SK-N-SH (cell line): Measurements from ENCODE around the gene MAP3K5. TPM values are rescaled to one million over a fixed set of nuclear protein-coding genes. Genes with fewer than 3 reads are reported as not detected.

Source experiments
- CTCF ChIA-PET: fragments of 300-600, 350-600 bp; formaldehyde crosslinking; extraction: SDS; loops from one replicate; lab custom pipeline; 2021; lab: Yijun Ruan, JAX
- POLR2A ChIA-PET: fragments of 350-600 bp; sonication (Branson Sonifier 250); formaldehyde crosslinking; extraction: SDS; loops from one replicate; lab custom pipeline; 2020; ENCODE audit warnings: antibody characterized with exemption, inconsistent platforms; lab: Yijun Ruan, JAX
- DNase-seq: peaks from one replicate; pipeline ENCODE4 v3.0.0; 2012
- H2AFZ ChIP-seq: fragments of 200-600 bp; sonication (generic); 2 replicates; pipeline ENCODE4 v1.8.1; 2016; ENCODE audit warnings: antibody characterized with exemption, mild to moderate bottlenecking, low read depth
- H3F3A ChIP-seq: fragments of 200-600 bp; sonication (generic); replicated peaks from 2 replicates; pipeline ENCODE3; 2016; ENCODE audit warnings: antibody characterized with exemption, mild to moderate bottlenecking; ENCODE audit not compliant: insufficient read depth
- H3K27ac ChIP-seq, 2 experiments: fragments of 200-500 bp in 1 of 2; fragments of 200-600 bp in 1 of 2; sonication (Bioruptor generic) in 1 of 2; sonication (generic), shearing (Covaris generic) in 1 of 2; 2 replicates each; pipeline versions ENCODE4 v1.5.1 to v1.6.1; 2014 to 2016; ENCODE audit warnings: low read depth in 2 of 2, inconsistent platforms in 1 of 2, low read length in 1 of 2, mild to moderate bottlenecking in 1 of 2, mixed read lengths in 1 of 2
- H3K27me3 ChIP-seq: fragments of 200-600 bp; sonication (generic), shearing (Covaris generic); 2 replicates; pipeline ENCODE4 v1.6.1; 2016; ENCODE audit warnings: mixed run types; ENCODE audit not compliant: insufficient read depth
- H3K36me3 ChIP-seq, 2 experiments: fragments of 200-500 bp in 1 of 2; fragments of 200-600 bp in 1 of 2; sonication (Bioruptor generic) in 1 of 2; sonication (generic) in 1 of 2; replicated peaks in 1 of 2; 2 replicates each; pipeline versions ENCODE3 to v1.5.1; 2014 to 2016; ENCODE audit warnings: low read length in 1 of 2, mild to moderate bottlenecking in 1 of 2; ENCODE audit not compliant: insufficient read depth in 2 of 2, control insufficient read depth in 1 of 2
- H3K4me1 ChIP-seq, 2 experiments: fragments of 200-500 bp in 1 of 2; fragments of 200-600 bp in 1 of 2; sonication (Bioruptor generic) in 1 of 2; sonication (generic), shearing (Covaris generic) in 1 of 2; 2 replicates each; pipeline versions ENCODE4 v1.5.1 to v1.6.1; 2014 to 2016; ENCODE audit warnings: low read depth in 1 of 2, low read length in 1 of 2, mixed run types in 1 of 2; ENCODE audit not compliant: insufficient read depth in 2 of 2, control insufficient read depth in 1 of 2
- H3K4me2 ChIP-seq: fragments of 200-600 bp; sonication (generic), shearing (Covaris generic); 2 replicates; pipeline ENCODE4 v1.6.1; 2017; ENCODE audit warnings: mixed run types
- H3K4me3 ChIP-seq, 2 experiments: fragments of 200-500 bp in 1 of 2; fragments of 200-600 bp in 1 of 2; sonication (Bioruptor generic) in 1 of 2; sonication (generic), shearing (Covaris generic) in 1 of 2; 2 replicates each; pipeline versions ENCODE4 v1.5.1 to v1.8.1; 2014 to 2016; ENCODE audit warnings: low read depth in 2 of 2, inconsistent platforms in 1 of 2, low read length in 1 of 2, mild to moderate bottlenecking in 1 of 2, mixed read lengths in 1 of 2, moderate library complexity in 1 of 2
- H3K79me2 ChIP-seq: fragments of 200-600 bp; sonication (generic); 2 replicates; pipeline ENCODE4 v1.8.1; 2017; ENCODE audit warnings: mild to moderate bottlenecking; ENCODE audit not compliant: insufficient read depth
- H3K9ac ChIP-seq: fragments of 200-600 bp; sonication (generic); 2 replicates; pipeline ENCODE4 v1.6.1; 2017; ENCODE audit warnings: mixed run types
- H3K9me2 ChIP-seq: fragments of 200-600 bp; sonication (generic); 2 replicates; pipeline ENCODE4 v1.6.1; 2017; ENCODE audit warnings: mixed run types
- H3K9me3 ChIP-seq: fragments of 200-600 bp; sonication (generic); 2 replicates; pipeline ENCODE4 v1.6.1; 2017; ENCODE audit warnings: mixed run types, mild to moderate bottlenecking, moderate library complexity
- H4K20me1 ChIP-seq: fragments of 200-600 bp; sonication (generic); 2 replicates; pipeline ENCODE4 v1.6.1; 2017; ENCODE audit warnings: mild to moderate bottlenecking, mixed run types; ENCODE audit not compliant: insufficient read depth
- CHD2 ChIP-seq: fragments of 150-350 bp; IDR thresholded peaks from 2 replicates; pipeline ENCODE4 v1.6.1; 2018; ENCODE audit warnings: low read length; ENCODE audit not compliant: partially characterized antibody
- ELF1 ChIP-seq: IDR thresholded peaks from 2 replicates; pipeline ENCODE4 v1.4.0; 2012
- EP300 ChIP-seq, 2 experiments: IDR thresholded peaks; 2 replicates each; pipeline versions ENCODE4 v1.4.0 to v1.6.1; 2012; ENCODE audit warnings: borderline replicate concordance in 1 of 2, low read depth in 1 of 2, low read length in 1 of 2
- EZH2phosphoT487 ChIP-seq: fragments of 200-600 bp; sonication (generic); IDR thresholded peaks from 2 replicates; pipeline ENCODE4 v1.6.1; 2017; ENCODE audit warnings: low read depth, mixed run types, mild to moderate bottlenecking, antibody characterized with exemption, moderate library complexity, borderline replicate concordance
- FOXM1 ChIP-seq: IDR thresholded peaks from 2 replicates; pipeline ENCODE4 v1.4.0; 2012; ENCODE audit warnings: low read depth, mild to moderate bottlenecking
- JUND ChIP-seq: IDR thresholded peaks from 2 replicates; pipeline ENCODE4 v1.4.0; 2012
- MAX ChIP-seq: IDR thresholded peaks from 2 replicates; pipeline ENCODE4 v1.4.0; 2012; ENCODE audit warnings: low read depth
- MEF2A ChIP-seq: IDR thresholded peaks from 2 replicates; pipeline ENCODE4 v1.4.0; 2012; ENCODE audit warnings: low read depth, borderline replicate concordance
- MXI1 ChIP-seq: IDR thresholded peaks from 2 replicates; pipeline ENCODE4 v1.6.1; 2012; ENCODE audit warnings: mild to moderate bottlenecking, low read depth, low read length, improper control_type of control experiment
- NFIC ChIP-seq: IDR thresholded peaks from 2 replicates; pipeline ENCODE4 v1.4.0; 2012; ENCODE audit warnings: borderline replicate concordance
- NRF1 ChIP-seq: IDR thresholded peaks from 2 replicates; pipeline ENCODE4 v1.6.1; 2012; ENCODE audit warnings: low read depth, mild to moderate bottlenecking, low read length
- REST ChIP-seq: IDR thresholded peaks from 2 replicates; pipeline ENCODE4 v1.6.1; 2012; ENCODE audit warnings: mild to moderate bottlenecking, low read depth, low read length, moderate library complexity
- USF1 ChIP-seq: IDR thresholded peaks from 2 replicates; pipeline ENCODE4 v1.4.0; 2012; ENCODE audit warnings: low read depth, borderline replicate concordance
- USF2 ChIP-seq: fragments of 150-350 bp; IDR thresholded peaks from 2 replicates; pipeline ENCODE4 v1.6.1; 2017; ENCODE audit warnings: antibody characterized with exemption, low read length, low read depth, borderline replicate concordance
- ZBTB33 ChIP-seq: IDR thresholded peaks from 2 replicates; pipeline ENCODE4 v1.4.0; 2012; ENCODE audit warnings: low read depth, borderline replicate concordance
- WGBS: methylation state at CpG from one replicate; pipeline ENCODE4 v1.1.6; 2017; ENCODE audit warnings: low lambda C conversion rate; 5-methylcytosine and 5-hydroxymethylcytosine counted together
- polyA plus RNA-seq, 3 experiments: library from polyadenylated mRNA; depleted of rRNA; stranded (reverse); fragments of >200 nt; gene quantifications; 2 replicates each; pipeline ENCODE4 v1.2.3, GENCODE V29; 2012

The MAP3K5 gene
- polyA plus RNA-seq, 1 of the 3 experiments (the other 2 are of a cell fraction): 1.4 TPM

- WGBS: 80% methylated on average over 9 of the region's 9 CpGs
- DNase-seq: no peak
- POLR2A ChIA-PET: no interaction called here
- Histone ChIP-seq H3K9ac (no peak overlapping the region), H3K79me2 (no peaks in the 10 kb centered on the region), H3K27ac (peak overlapping the region in 1 of 2 experiments; percentile 9; a peak in 1 of 4 replicates), H3K9me3 (no peaks in the 10 kb centered on the region), H4K20me1 (no peaks in the 10 kb centered on the region), H3K4me1 (peaks cover 4 to 9% of the 10 kb centered on the region in 2 experiments; a peak in 2 of 4 replicates), H3K36me3 (peaks cover 0 to 3% of the 10 kb centered on the region in 2 experiments), H3K4me3 (no peak overlapping the region), H3K27me3 (no peaks in the 10 kb centered on the region), H3F3A (peaks cover 17% of the 10 kb centered on the region), H3K9me2 (no peaks in the 10 kb centered on the region), H2AFZ (no peak overlapping the region), H3K4me2 (no peak overlapping the region)
- CTCF ChIA-PET: interaction anchor here (1.5 to 2.9 kb wide), 2 partner anchors 10 to 145 kb away, joined by 3 to 20 read pairs; partner anchors contain the start of gene MAP3K5
- TF ChIP-seq EZH2phosphoT487 (no peak), FOXM1 (no peak), MXI1 (no peak), EP300 (IDR thresholded peaks at IDR 0.05; ENCODE audit: borderline replicate concordance in 1 of 2, low read depth in 1 of 2, low read length in 1 of 2) (no peak), JUND (no peak), USF1 (no peak), USF2 (no peak), ELF1 (no peak), ZBTB33 (no peak), MAX (no peak), NRF1 (no peak), CHD2 (no peak), NFIC (no peak), REST (no peak), MEF2A (no peak)
Measured at GRCh38 chr6:136647363-136647852, 144.9 kb downstream of the MAP3K5 start.
